Ovary (tissue), 3 donors: ENCODE measurements around the gene ZIC5.

Experiments
- CTCF ChIP-seq, 3 donors: fragments of 450-650 bp in 2 of 3; fragments of 200-600 bp in 1 of 3; IDR thresholded peaks; one replicate each; pipeline versions ENCODE4 v1.5.1 to v1.8.0; 2016 to 2022; ENCODE audit warnings: antibody characterized with exemption in 3 of 3, mild to moderate bottlenecking in 1 of 3
- EP300 ChIP-seq: sonication (generic); formaldehyde crosslinking; IDR thresholded peaks from one replicate; pipeline ENCODE4 v1.6.1; 2017; ENCODE audit warnings: antibody characterized with exemption
- POLR2A ChIP-seq: fragments of 450-650 bp; IDR thresholded peaks from one replicate; pipeline ENCODE4 v1.6.1; 2017; ENCODE audit warnings: antibody characterized with exemption, mild to moderate bottlenecking, moderate library complexity
- donor health status: DM: no; HTN: no; CAD: no.

GRCh38 chr13:99955107-99955746 lies 16.3 kb downstream of the ZIC5 start:
- TF ChIP-seq CTCF (IDR thresholded peaks at IDR 0.05) (no peak), POLR2A (no peak), EP300 (no peak)
